Measurements from ENCODE around the gene SAMD3.
"Not testable (repeated sequence)": the region's sequence is repeated elsewhere in the genome, so short reads cannot be mapped to it uniquely, and the experiment has no call there.

SAMD3 gene

GRCh38 chr6:130222775-130223174 is at the start of gene SAMD3:
Gene SAMD3 (minus strand): TSS chr6:130222951. CDS start chr6:130215273, 7,678 bp downstream.
- no peak for DNase-seq

GRCh38 chr6:130269969-130270635 is 47.4 kb upstream of the SAMD3 start:
- no peak for DNase-seq

GRCh38 chr6:130265553-130265952 is 42.8 kb upstream of the SAMD3 start:
- DNase-seq = not testable (repeated sequence)

- no peak for DNase-seq
Observed at GRCh38 chr6:130262008-130262407, 39.3 kb upstream of the SAMD3 start.

- not testable (repeated sequence) for DNase-seq
Observed at GRCh38 chr6:130261558-130261957, 38.8 kb upstream of the SAMD3 start.

GRCh38 chr6:130260614-130261241 is 38.0 kb upstream of the SAMD3 start:
- not testable (repeated sequence) for DNase-seq

- DNase-seq = not testable (repeated sequence)
Observed at GRCh38 chr6:130260050-130260462, 37.3 kb upstream of the SAMD3 start.

- DNase-seq = no peak
Observed at GRCh38 chr6:130259557-130259956, 36.8 kb upstream of the SAMD3 start.

- DNase-seq = no peak
Observed at GRCh38 chr6:130259140-130259539, 36.4 kb upstream of the SAMD3 start.

- no peak for DNase-seq
Observed at GRCh38 chr6:130252527-130253237, 29.9 kb upstream of the SAMD3 start.

GRCh38 chr6:130245267-130245666 is 22.5 kb upstream of the SAMD3 start:
- DNase-seq = no peak

- DNase-seq = no peak
Observed at GRCh38 chr6:130244728-130245127, 22.0 kb upstream of the SAMD3 start.

GRCh38 chr6:130240232-130240631 is 17.5 kb upstream of the SAMD3 start:
- no peak for DNase-seq

GRCh38 chr6:130239755-130240154 is 17.0 kb upstream of the SAMD3 start:
- no peak for DNase-seq

GRCh38 chr6:130233330-130233729 is 10.6 kb upstream of the SAMD3 start:
- no peak for DNase-seq

GRCh38 chr6:130230531-130230930 is 7.8 kb upstream of the SAMD3 start:
- not testable (repeated sequence) for DNase-seq

GRCh38 chr6:130229645-130230044 is 6.9 kb upstream of the SAMD3 start:
- DNase-seq = no peak

- DNase-seq = no peak
Observed at GRCh38 chr6:130223508-130223907, 757 bp upstream of the SAMD3 start.

- DNase-seq = no peak
Observed at GRCh38 chr6:130218134-130218533, 4.6 kb downstream of the SAMD3 start.

- no peak for DNase-seq
Observed at GRCh38 chr6:130216620-130217019, 6.1 kb downstream of the SAMD3 start.

- no peak for DNase-seq
Observed at GRCh38 chr6:130215526-130215925, 7.2 kb downstream of the SAMD3 start.

- no peak for DNase-seq
Observed at GRCh38 chr6:130212215-130212874, 10.4 kb downstream of the SAMD3 start.

GRCh38 chr6:130211691-130212090 is 11.1 kb downstream of the SAMD3 start:
- DNase-seq = no peak

Measured in 8988T (cell line).